Right forelimb (tissue), 1 donor: ENCODE data around the gene CAPRIN1.
"Not testable (repeated sequence)": the region's sequence is repeated elsewhere in the genome, so short reads cannot be mapped to it uniquely, and the experiment has no call there.

ENCODE experiments used
- DNase-seq: peaks from one replicate; pipeline ENCODE4 v3.0.0-alpha.2; 2018

The CAPRIN1 gene

GRCh38 chr11:34052036-34052607, 591 bp downstream of the CAPRIN1 start:
- DNase-seq = peak; percentile 95

DNA sequence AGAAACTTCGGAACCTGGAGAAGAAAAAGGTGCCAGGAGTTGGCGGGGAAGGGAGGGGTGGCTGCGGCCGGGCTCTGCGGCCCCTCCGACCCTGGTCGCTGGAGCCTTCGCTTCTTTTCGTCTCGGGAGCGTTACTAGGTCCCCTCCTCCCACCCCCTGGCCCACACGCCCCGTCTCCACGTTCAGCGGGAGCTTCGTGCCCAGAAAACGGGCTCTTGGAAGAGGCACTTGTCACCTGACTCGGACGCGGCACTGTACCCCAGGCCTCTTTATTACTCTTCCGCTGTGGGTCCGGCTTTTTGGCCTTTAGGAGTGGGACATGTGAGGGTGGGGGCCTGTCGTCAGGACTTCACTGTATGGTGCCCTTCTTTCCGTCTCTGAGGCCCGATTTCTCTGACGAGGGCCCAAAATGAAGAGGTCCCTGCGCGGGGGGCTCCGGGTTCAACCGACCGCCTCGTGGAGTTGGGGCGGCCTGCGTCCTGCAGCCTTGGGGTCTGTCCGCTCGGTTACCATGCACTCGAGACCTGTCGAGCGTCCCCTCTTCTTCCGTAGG, 1.2 kb downstream of the CAPRIN1 start:
- DNase-seq = peak; percentile 67

DNA sequence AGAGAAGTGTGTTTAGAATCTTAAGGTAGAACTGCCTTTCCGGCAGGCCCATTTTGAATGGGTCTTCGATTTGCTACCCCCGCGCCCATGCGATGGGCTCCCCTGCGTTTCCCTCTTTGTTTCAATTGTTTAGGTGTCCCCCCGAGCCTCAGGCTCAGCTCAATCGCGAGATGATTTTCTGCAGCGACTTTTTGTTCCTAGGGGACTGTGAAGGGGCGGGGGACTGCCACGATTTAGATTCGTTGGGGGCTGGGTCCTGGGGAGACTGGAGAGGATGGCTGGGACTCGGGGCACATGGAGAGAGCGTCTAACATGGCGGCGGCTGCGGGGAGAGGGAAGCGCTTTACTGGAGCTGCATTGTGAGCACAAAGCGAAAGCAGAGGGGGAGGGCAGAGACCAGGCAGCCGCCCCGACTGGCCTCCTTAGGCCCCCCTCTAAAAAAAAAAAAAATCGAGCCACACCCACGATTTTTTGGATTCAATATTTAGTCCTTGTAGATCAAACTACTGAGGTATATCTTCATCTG, 1.7 kb downstream of the CAPRIN1 start:
- DNase-seq = peak; percentile 85

DNA sequence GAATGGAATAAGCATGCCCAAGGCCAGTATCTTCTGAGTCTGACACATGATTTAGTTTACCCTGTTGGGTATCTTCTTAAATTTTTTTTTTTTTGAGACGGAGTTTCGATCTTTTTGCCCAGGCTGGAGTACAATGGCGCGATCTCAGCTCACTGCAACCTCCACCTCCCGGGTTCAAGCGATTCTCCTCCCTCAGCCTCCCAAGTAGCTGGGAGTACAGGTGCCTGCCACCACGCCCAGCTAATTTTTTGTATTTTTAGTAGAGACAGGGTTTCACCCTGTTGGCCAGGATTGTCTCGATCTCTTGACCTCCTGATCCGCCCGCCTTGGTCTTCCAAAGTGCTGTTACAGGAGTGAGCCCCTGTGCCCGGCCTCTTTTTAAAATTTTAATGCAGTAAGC, 2.8 kb downstream of the CAPRIN1 start:
- not testable (repeated sequence) for DNase-seq

GRCh38 chr11:34055218-34056000, 3.9 kb downstream of the CAPRIN1 start:
- DNase-seq = no peak

GRCh38 chr11:34056672-34057071, 5.1 kb downstream of the CAPRIN1 start:
- no peak for DNase-seq

GRCh38 chr11:34063061-34063795, 11.7 kb downstream of the CAPRIN1 start:
- DNase-seq = no peak

- no peak for DNase-seq
Measured at GRCh38 chr11:34064291-34064690, 12.8 kb downstream of the CAPRIN1 start.

GRCh38 chr11:34065505-34066203, 14.1 kb downstream of the CAPRIN1 start:
- DNase-seq = no peak

- DNase-seq = not testable (repeated sequence)
Measured at GRCh38 chr11:34066766-34067165, 15.2 kb downstream of the CAPRIN1 start.

DNA sequence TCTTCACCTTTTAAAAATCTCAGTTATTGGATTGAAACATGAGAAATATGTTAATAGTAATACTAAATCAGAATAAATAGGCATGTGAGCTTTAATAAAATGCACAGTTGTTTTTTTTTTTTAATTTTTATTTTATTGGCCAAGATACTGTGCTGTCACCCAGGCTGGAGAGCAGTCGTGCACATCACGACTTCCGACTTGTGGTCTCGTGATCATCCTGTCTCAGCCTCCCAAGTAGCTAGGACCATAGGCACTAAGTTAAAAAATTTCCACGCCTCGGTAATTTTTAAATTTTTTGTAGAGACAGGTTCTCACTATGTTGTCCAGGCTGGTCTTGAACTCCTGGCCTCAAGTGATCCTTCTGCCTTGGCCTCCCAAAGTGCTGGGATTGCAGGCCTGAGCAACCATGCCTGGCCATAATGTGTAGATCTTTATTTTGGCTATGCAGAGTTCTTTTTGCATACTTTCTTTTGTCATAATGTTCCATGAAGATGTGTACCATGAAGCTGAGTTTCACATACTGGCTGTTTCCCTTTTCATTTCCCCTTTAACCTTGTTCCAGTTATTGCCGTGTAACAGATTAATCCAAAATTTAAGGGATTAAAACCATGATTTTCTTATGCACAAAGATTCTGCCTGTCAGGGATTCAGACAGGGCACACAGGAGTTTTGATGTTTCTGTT, 16.0 kb downstream of the CAPRIN1 start:
- DNase-seq = no peak

DNA sequence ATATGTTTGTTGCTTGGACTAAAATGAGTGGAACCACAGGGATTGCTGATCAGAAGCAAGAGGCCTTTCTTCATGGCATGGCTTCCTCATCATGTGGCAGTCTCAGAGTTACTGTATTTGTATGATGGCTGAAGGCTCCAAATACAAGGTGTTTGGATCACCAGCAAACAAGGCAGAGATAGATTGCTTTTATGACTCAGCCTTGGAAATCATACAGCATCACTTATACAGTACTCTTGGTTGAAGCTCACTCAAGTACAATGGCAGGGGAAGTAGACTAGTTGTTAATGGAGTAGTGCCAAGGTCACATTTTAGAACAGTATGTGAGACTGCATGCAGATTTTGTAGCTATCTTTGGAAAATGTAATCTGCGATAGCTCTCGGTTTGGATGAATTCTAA, 16.6 kb downstream of the CAPRIN1 start:
- no peak for DNase-seq

- DNase-seq = not testable (repeated sequence)
Measured at GRCh38 chr11:34071306-34071705, 19.8 kb downstream of the CAPRIN1 start.

DNA sequence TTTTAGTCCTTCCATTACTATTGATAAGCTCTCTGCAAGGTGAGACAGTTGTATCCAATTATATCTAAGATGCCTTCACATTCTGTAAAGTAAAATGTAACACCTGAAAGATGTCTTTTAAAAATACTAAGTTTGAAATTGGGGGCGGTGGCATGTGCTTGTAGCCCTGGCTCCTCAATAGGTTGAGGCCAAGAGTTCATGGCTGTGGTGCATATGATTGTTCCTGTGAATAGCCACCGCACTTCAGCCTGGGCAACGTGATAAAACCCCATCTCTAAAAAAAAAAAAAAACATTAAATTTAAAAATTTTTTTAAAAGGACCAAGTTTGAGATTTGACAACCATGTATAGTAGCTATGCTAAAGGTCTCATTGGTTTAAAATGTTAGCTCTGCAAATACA, 20.5 kb downstream of the CAPRIN1 start:
- no peak for DNase-seq

DNA sequence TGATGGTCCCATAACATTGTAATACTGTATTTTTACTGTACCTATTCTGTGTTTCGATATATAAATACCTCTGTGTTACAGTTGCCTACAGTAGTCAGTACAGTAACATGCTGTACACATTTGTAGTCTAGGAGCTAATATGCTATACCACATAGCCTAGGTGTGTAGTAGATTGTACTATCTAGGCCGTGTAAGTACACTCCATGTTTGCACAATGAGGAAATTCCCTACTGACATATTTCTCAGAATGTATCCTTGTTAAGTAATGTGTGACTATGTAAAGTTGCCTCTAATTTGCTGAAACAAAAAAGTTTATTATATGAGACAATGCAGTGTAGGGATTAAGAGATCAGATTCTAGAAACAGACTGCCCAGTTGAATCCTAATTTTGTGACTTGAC, 21.3 kb downstream of the CAPRIN1 start:
- DNase-seq = no peak

DNA sequence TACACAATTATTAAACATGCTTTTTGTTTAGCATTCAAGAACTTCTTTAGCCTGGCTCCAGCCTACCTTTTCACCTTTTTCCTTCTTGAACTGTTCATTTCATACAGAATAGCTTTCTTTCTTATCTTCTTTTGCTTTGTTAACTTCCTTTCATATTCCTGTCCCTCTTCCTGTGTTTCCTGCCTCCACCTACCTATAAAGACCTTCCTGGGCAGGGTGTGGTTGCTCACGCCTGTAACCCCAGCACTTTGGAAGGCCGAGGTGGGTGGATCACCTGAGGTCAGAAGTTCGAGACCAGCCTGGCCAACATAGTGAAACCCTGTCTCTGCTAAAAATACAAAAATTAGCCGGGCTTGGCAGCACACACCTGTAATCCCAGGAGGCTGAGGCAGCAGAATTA, 22.9 kb downstream of the CAPRIN1 start:
- DNase-seq = no peak

DNA sequence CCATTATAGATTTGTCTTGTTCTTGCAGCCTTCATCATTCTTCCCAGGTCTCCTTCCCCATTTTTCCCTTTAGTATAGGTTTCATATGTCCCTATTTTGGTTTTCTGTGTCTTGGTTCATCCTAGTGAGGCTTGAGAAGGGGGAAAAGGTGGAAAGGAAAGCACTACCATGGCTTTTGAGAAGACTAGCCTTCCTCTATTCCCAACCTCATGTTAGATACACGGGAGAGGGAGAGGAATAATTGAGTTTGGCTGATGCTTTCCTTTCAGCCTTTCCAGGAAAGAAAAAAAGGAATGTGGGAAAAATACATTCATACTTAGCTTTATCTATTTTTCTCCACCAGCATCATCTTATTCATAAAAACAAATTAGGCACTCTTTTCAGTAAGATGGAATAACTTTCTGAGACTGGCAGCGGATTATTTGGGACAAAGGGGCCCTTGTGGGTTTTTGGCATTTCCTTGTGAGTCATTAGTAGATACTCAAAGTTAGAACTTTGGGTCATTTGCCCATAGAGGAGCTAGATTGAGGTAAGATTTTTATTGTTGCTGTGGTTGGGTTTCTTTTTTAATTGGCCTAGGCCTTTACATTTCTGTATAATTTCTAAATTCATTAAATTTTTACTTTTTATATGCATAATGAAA, 23.8 kb downstream of the CAPRIN1 start:
- DNase-seq = no peak

GRCh38 chr11:34080609-34081008, 29.1 kb downstream of the CAPRIN1 start:
- DNase-seq = no peak

DNA sequence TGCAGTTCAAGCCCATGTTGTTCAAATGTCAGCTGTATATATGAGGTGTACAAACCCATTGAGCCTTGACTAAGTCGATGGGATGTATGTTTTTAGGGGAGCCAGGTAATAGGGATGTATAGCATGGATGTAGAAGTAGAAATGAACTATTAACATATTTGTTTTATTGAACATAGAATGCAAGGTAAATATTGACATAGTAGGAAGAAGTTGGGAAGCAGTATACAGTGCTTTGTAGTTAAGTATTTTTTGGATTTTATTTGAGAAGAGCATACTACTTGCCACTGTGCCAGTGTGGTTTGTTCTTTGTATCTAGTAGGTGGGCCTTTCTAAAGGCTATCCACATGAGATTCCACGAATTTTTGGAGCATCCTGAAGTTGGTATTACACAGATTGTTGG, 33.1 kb downstream of the CAPRIN1 start:
- no peak for DNase-seq

DNA sequence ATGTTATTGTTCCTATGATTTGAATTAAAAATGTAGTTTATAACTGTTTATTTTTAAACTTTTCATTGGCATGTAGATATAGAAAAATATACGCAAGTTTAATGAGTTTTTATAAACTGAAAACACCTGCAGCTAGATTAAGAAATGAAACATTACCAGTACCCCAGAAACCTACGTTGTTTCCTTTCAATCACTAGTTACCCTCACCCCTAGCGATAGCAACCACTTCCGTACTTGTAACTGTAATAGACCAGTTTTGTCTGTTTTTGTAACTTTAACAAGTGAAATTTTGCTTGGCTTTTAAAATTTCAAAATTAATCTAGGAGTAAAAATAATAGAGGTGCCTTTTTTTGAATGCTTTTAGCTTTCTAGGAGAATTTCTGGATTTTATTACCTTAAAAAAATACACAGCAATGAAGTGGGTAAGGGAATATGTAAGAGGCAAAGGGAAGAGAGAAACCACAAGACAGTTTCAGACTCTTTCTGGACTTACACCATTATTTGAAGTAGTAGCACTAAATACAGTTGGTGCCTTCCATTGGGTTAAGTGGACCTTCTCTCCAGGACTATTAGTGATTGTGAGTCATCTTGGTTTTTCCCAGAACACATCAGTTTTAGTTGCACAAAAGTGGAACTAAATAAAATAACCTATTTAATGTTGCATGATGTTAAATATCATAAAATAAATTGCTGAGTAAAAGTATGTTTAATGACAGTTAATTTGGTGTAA, 35.2 kb downstream of the CAPRIN1 start:
- DNase-seq = no peak

DNA sequence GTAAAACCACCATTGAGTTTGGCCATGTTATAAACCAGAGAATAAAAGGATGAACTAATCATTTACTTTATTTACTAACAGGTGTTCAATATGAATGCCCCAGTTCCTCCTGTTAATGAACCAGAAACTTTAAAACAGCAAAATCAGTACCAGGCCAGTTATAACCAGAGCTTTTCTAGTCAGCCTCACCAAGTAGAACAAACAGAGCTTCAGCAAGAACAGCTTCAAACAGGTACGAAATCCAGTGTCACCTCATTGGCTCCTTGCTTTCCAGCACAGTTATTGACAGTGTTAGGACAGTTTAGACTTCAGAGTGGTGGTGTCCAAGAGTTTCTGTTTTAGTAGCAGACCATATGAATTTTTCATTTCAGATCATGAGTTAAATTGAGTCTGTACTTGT, 40.3 kb downstream of the CAPRIN1 start:
- no peak for DNase-seq
